GM12892 (cell line): ENCODE data around the gene ETS1.

Experiments
- DNase-seq: peaks from one replicate; pipeline ENCODE4 v3.0.0; 2011; ENCODE audit not compliant: insufficient read length
- FAIRE-seq: peaks from 2 replicates; lab custom pipeline; 2011; peaks lifted over from hg19 to GRCh38; lab: Jason Lieb, UNC
- POLR2A ChIP-seq: IDR thresholded peaks from 2 replicates; pipeline ENCODE4 v1.6.1; 2011; ENCODE audit warnings: low read depth, low read length, control low read depth
- POLR2AphosphoS5 ChIP-seq: IDR thresholded peaks from 2 replicates; pipeline ENCODE4 v1.6.1; 2011; ENCODE audit warnings: low read depth, low read length, control low read depth
- TAF1 ChIP-seq: IDR thresholded peaks from 2 replicates; pipeline ENCODE4 v1.6.1; 2011; ENCODE audit warnings: low read depth, mild to moderate bottlenecking, control low read depth, low read length, borderline replicate concordance

The ETS1 gene

GRCh38 chr11:128516886-128517285, 70.5 kb downstream of the ETS1 start:
- DNase-seq (no peak), FAIRE-seq (no peak)
- TF ChIP-seq POLR2AphosphoS5 (no peak), TAF1 (no peak), POLR2A (no peak)

GRCh38 chr11:128515826-128516778, 71.3 kb downstream of the ETS1 start:
- TF ChIP-seq TAF1: no peak
- no peak for TF ChIP-seq POLR2AphosphoS5
- no peak for TF ChIP-seq POLR2A
- FAIRE-seq (peak; percentile 81), DNase-seq (no peak)

GRCh38 chr11:128515086-128515485, 72.3 kb downstream of the ETS1 start:
- TF ChIP-seq TAF1: no peak
- no peak for TF ChIP-seq POLR2AphosphoS5
- TF ChIP-seq POLR2A: no peak
- DNase-seq (no peak), FAIRE-seq (peak; percentile 51)

- FAIRE-seq (peak; percentile 90), DNase-seq (no peak)
- no peak for TF ChIP-seq TAF1
- TF ChIP-seq POLR2AphosphoS5: no peak
- no peak for TF ChIP-seq POLR2A
Observed at GRCh38 chr11:128513915-128514681, 73.3 kb downstream of the ETS1 start.

GRCh38 chr11:128512474-128512996, 74.8 kb downstream of the ETS1 start:
- no peak for TF ChIP-seq POLR2AphosphoS5
- TF ChIP-seq POLR2A: no peak
- no peak for TF ChIP-seq TAF1
- peak; percentile 27 for FAIRE-seq

GRCh38 chr11:128511712-128512111, 75.6 kb downstream of the ETS1 start:
- FAIRE-seq (no peak), DNase-seq (no peak)
- no peak for TF ChIP-seq TAF1
- no peak; the same call in 1 of the 2 replicates for TF ChIP-seq POLR2A
- no peak for TF ChIP-seq POLR2AphosphoS5

More at GRCh38 chr11:128512474-128512996, 74.8 kb downstream of the ETS1 start:
- DNase-seq: no peak

GRCh38 chr11:128509621-128510389, 77.6 kb downstream of the ETS1 start:
- TF ChIP-seq POLR2AphosphoS5 (no peak), TAF1 (no peak), POLR2A (no peak)
- DNase-seq: no peak
- no peak for FAIRE-seq

- TF ChIP-seq TAF1 (no peak), POLR2AphosphoS5 (no peak), POLR2A (no peak)
- DNase-seq: no peak
- peak; percentile 50 for FAIRE-seq
Observed at GRCh38 chr11:128508770-128509510, 78.4 kb downstream of the ETS1 start.

GRCh38 chr11:128507936-128508335, 79.4 kb downstream of the ETS1 start:
- DNase-seq (no peak), FAIRE-seq (peak; percentile 53)
- TF ChIP-seq TAF1: no peak
- no peak for TF ChIP-seq POLR2A
- no peak for TF ChIP-seq POLR2AphosphoS5

GRCh38 chr11:128506999-128507611, 80.3 kb downstream of the ETS1 start:
- DNase-seq: no peak
- TF ChIP-seq TAF1 (no peak), POLR2A (peak; percentile 39; the same call in 1 of the 2 replicates), POLR2AphosphoS5 (0 out of 2 replicates have a peak, but pooled peaks have one; percentile 33)
- peak; percentile 90 for FAIRE-seq
